ENCODE measurements around the gene ZNRF1. TPM values are rescaled to one million over a fixed set of nuclear protein-coding genes. Genes with fewer than 3 reads are reported as not detected.
A peak's percentile ranks its signal among the peaks of the same experiment; 100 is the strongest.

ZNRF1 gene
- total and polyA plus RNA-seq, 2 of the 13 experiments (the other 11 are each of a cell fraction or from before 2014, with no cell fraction given) = 43.9 to 58.7 TPM

- Histone ChIP-seq H3K36me3 (replicated peaks in 1 of 2; ENCODE audit: control insufficient read depth in 1 of 2, insufficient read depth in 2 of 2, low read length in 2 of 2) (peaks cover 2 to 3% of the 10 kb centered on the region in 2 experiments; a peak in 1 of 5 replicates), H3K4me1 (ENCODE audit: insufficient read depth, low read length) (peaks cover 64% of the 10 kb centered on the region), H2AFZ (ENCODE audit: low read length) (no peak overlapping the region), H4K20me1 (ENCODE audit: insufficient read depth, low read length) (peaks cover 52% of the 10 kb centered on the region), H3K9me3 (ENCODE audit: low read length) (no peaks in the 10 kb centered on the region), H3K9ac (ENCODE audit: insufficient read depth, low read depth, low read length) (no peak overlapping the region), H3K4me3 (replicated peaks in 1 of 3; ENCODE audit: insufficient read depth in 1 of 3, low read depth in 2 of 3, low read length in 3 of 3) (no peak overlapping the region), H3K4me2 (ENCODE audit: low read depth, low read length) (no peak overlapping the region), H3K79me2 (ENCODE audit: insufficient read depth, low read length) (peaks cover 90% of the 10 kb centered on the region), H3K27me3 (ENCODE audit: control insufficient read depth in 1 of 2, insufficient read depth in 2 of 2, low read length in 2 of 2) (no peaks in the 10 kb centered on the region), H3K27ac (ENCODE audit: extremely low read length, insufficient read depth, low read length) (peak overlapping the region; percentile 20)
- BruUV-seq (replicated peaks) = no TSS peak
- ChIA-PET POLR2A (no interaction called here), CTCF (ENCODE audit: low intra/inter-chr PET ratio, low total read pairs) (no interaction called here)
- no peak for FAIRE-seq
- in situ Hi-C loops (cut with HindIII; ENCODE audit: extremely low pct_ligation_motif_present, low pct_unique_long_range_greater_than_20kb) = no loop called here
- no peak for ATAC-seq
- intact Hi-C loops (cut with micrococcal nuclease; ENCODE audit: unreplicated experiment) = no loop called here
- 91% methylated on average over 2 of the region's 2 CpGs for WGBS (ENCODE audit: low lambda C conversion rate)
- DNase-seq (ENCODE audit: low spot score) = no peak
- no peak for TF ChIP-seq FOXA1 (IDR thresholded peaks at IDR 0.05)
- TF ChIP-seq FOXA1 (CRISPR knock-in tag; IDR thresholded peaks at IDR 0.05) = peak; percentile 46
- no peak for TF ChIP-seq TEAD3 (CRISPR knock-in tag; optimal IDR thresholded peaks at IDR 0.05; ENCODE audit: borderline replicate concordance)
- 0 out of 2 replicates have a peak, but pooled peaks have one; percentile 13 for TF ChIP-seq PPARG (CRISPR knock-in tag; conservative IDR thresholded peaks at IDR 0.05)
- 0 out of 2 replicates have a peak, but pooled peaks have one; percentile 30 for TF ChIP-seq FOXA3 (CRISPR knock-in tag; IDR thresholded peaks at IDR 0.05)
- TF ChIP-seq EEA1 (CRISPR knock-in tag; IDR thresholded peaks at IDR 0.05; ENCODE audit: borderline replicate concordance) = no peak
- peak; percentile 34; the same call in 1 of the 2 replicates for TF ChIP-seq ZNF788 (CRISPR knock-in tag; IDR thresholded peaks at IDR 0.05; ENCODE audit: borderline replicate concordance)
- TF ChIP-seq SP5 (CRISPR knock-in tag; IDR thresholded peaks at IDR 0.05; ENCODE audit: borderline replicate concordance, low read depth) = peak; percentile 44; the same call in 1 of the 2 replicates
- TF ChIP-seq ZMYM4 (CRISPR knock-in tag; IDR thresholded peaks at IDR 0.05) = 0 out of 2 replicates have a peak, but pooled peaks have one; percentile 32
- TF ChIP-seq ZSCAN20 (CRISPR knock-in tag; IDR thresholded peaks at IDR 0.05; ENCODE audit: borderline replicate concordance) = no peak
- no peak for TF ChIP-seq ZNF232 (CRISPR knock-in tag; IDR thresholded peaks at IDR 0.05; ENCODE audit: borderline replicate concordance)
- TF ChIP-seq PAXIP1 (CRISPR knock-in tag; conservative IDR thresholded peaks at IDR 0.05) = peak; percentile 28; the same call in 1 of the 2 replicates
- TF ChIP-seq ZFP90 (CRISPR knock-in tag; IDR thresholded peaks at IDR 0.05; ENCODE audit: borderline replicate concordance) = no peak
- no peak for TF ChIP-seq ZNF234 (CRISPR knock-in tag; conservative IDR thresholded peaks at IDR 0.05)
- no peak for TF ChIP-seq MAZ (IDR thresholded peaks at IDR 0.05; ENCODE audit: borderline replicate concordance, low read depth, low read length)
- no peak for TF ChIP-seq MAZ (CRISPR knock-in tag; IDR thresholded peaks at IDR 0.05; ENCODE audit: low read depth)
- TF ChIP-seq ZC3H13 (CRISPR knock-in tag; IDR thresholded peaks at IDR 0.05) = no peak
- TF ChIP-seq NR2F6 (IDR thresholded peaks at IDR 0.05) = no peak
- peak; percentile 13; the same call in 1 of the 2 replicates for TF ChIP-seq NR2F6 (CRISPR knock-in tag; IDR thresholded peaks at IDR 0.05)
- 0 out of 2 replicates have a peak, but pooled peaks have one; percentile 10 for TF ChIP-seq ZMYM3 (CRISPR knock-in tag; IDR thresholded peaks at IDR 0.05)
- no peak for TF ChIP-seq THYN1 (CRISPR knock-in tag; IDR thresholded peaks at IDR 0.05; ENCODE audit: borderline replicate concordance, low read depth)
- no peak for TF ChIP-seq LCORL (IDR thresholded peaks at IDR 0.05)
- peak; percentile 51; the same call in 1 of the 2 replicates for TF ChIP-seq LCORL (CRISPR knock-in tag; IDR thresholded peaks at IDR 0.05)
- TF ChIP-seq NFKB2 (CRISPR knock-in tag; IDR thresholded peaks at IDR 0.05; ENCODE audit: borderline replicate concordance) = no peak
- TF ChIP-seq HNF4A (CRISPR knock-in tag; IDR thresholded peaks at IDR 0.05) = peak; percentile 51
Measured at GRCh38 chr16:75072239-75072947, 73.6 kb downstream of the ZNRF1 start.

All from HepG2 (cell line).